Smooth muscle cell (in vitro differentiated cells): ENCODE results near the gene OSBPL2. TPM values are rescaled to one million over a fixed set of nuclear protein-coding genes. Genes with fewer than 3 reads are reported as not detected.

ENCODE experiments used
- DNase-seq: peaks from one replicate; lab custom pipeline; 2025; ENCODE audit not compliant: unreplicated experiment; lab: John Stamatoyannopoulos, UW
- H2AFZ ChIP-seq: fragments of 200-600 bp; sonication (generic); 2 replicates; pipeline ENCODE4 v1.6.0; 2016; ENCODE audit warnings: antibody characterized with exemption, low read depth, mild to moderate bottlenecking
- H3F3A ChIP-seq: fragments of 200-600 bp; sonication (generic); 2 replicates; pipeline ENCODE4 v1.6.0; 2017; ENCODE audit warnings: antibody characterized with exemption, low read depth
- H3K27ac ChIP-seq: fragments of 200-600 bp; sonication (generic); 2 replicates; pipeline ENCODE4 v1.5.1; 2016; ENCODE audit warnings: low read depth, mild to moderate bottlenecking
- H3K27me3 ChIP-seq: fragments of 200-600 bp; sonication (generic); 2 replicates; pipeline ENCODE4 v1.6.1; 2016; ENCODE audit warnings: low read depth, mild to moderate bottlenecking
- H3K36me3 ChIP-seq: fragments of 200-600 bp; sonication (generic); 2 replicates; pipeline ENCODE4 v1.5.1; 2016; ENCODE audit warnings: low read depth
- H3K4me1 ChIP-seq: fragments of 200-600 bp; sonication (generic); 2 replicates; pipeline ENCODE4 v1.5.1; 2016; ENCODE audit warnings: low read depth
- H3K4me2 ChIP-seq: fragments of 200-600 bp; sonication (generic); 2 replicates; pipeline ENCODE4 v1.6.0; 2016; ENCODE audit warnings: mild to moderate bottlenecking
- H3K4me3 ChIP-seq: fragments of 200-600 bp; sonication (generic); 2 replicates; pipeline ENCODE4 v1.5.1; 2016; ENCODE audit warnings: mild to moderate bottlenecking
- H3K79me2 ChIP-seq: fragments of 200-600 bp; sonication (generic); 2 replicates; pipeline ENCODE4 v1.6.0; 2016; ENCODE audit warnings: low read depth, mild to moderate bottlenecking
- H3K9ac ChIP-seq: fragments of 200-600 bp; sonication (generic); 2 replicates; pipeline ENCODE4 v1.6.0; 2016; ENCODE audit warnings: low read depth
- H3K9me3 ChIP-seq: fragments of 200-600 bp; sonication (generic); replicated peaks from 2 replicates; pipeline ENCODE4 v1.5.1; 2016; ENCODE audit warnings: low read depth
- H4K20me1 ChIP-seq: fragments of 200-600 bp; sonication (generic); 2 replicates; pipeline ENCODE4 v1.6.0; 2016; ENCODE audit warnings: low read depth
- CTCF ChIP-seq: fragments of 200-600 bp; sonication (generic); IDR thresholded peaks from 2 replicates; pipeline ENCODE4 v1.5.1; 2017; ENCODE audit warnings: borderline replicate concordance, mild to moderate bottlenecking, antibody characterized with exemption; ENCODE audit not compliant: insufficient read depth, poor library complexity, severe bottlenecking
- WGBS: methylation state at CpG from one replicate; pipeline ENCODE4 v1.1.7; 2016; ENCODE audit warnings: low lambda C conversion rate; 5-methylcytosine and 5-hydroxymethylcytosine counted together
- polyA plus RNA-seq: library from polyadenylated mRNA; unstranded; fragments of >200 nt; fragmentation: Nextera tagmentation; extraction: Ambion mirVana; gene quantifications from 2 replicates; pipeline ENCODE4 v1.2.1, GENCODE V29; 2016
- total RNA-seq: library from RNA; depleted of rRNA; stranded (reverse); fragments of >200 nt; gene quantifications from 2 replicates; pipeline ENCODE4 v1.2.3, GENCODE V29; 2014

The OSBPL2 gene
- total and polyA plus RNA-seq, 2 experiments from 2014 or later, result 34.3 to 37.0 TPM

- 96% methylated on average over 10 of the region's 10 CpGs for WGBS
- H4K20me1 ChIP-seq, result peaks cover 66% of the 10 kb centered on the region
- H3K4me3 ChIP-seq, result no peak overlapping the region
Observed at GRCh38 chr20:62262064-62262463, 23.7 kb downstream of the OSBPL2 start.

DNA sequence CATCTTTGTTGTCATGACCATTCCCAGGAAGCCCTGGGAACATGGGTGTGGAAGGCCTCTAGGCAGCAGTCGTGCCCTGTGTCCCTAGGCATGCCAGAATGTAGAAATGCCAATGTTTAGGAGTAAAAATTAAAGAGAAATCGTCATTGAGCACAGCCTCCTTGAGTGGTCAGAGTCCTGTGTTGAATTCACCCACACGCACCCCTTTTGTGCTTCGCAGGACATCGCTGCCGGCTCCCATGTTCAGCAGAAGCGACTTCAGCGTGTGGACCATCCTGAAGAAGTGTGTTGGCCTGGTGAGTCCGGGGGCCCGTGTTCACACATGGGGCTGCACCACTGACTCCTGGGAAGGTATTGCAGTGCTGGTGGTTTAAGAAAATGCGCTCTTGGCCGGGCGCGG lies 25.1 kb downstream of the OSBPL2 start:
- Histone ChIP-seq H2AFZ (no peak overlapping the region), H3K27ac (no peak overlapping the region), H3K9ac (no peak overlapping the region), H4K20me1 (peaks cover 65% of the 10 kb centered on the region), H3K4me2 (no peak overlapping the region), H3K4me3 (no peak overlapping the region), H3K27me3 (no peaks in the 10 kb centered on the region), H3K36me3 (peaks cover 14% of the 10 kb centered on the region), H3K79me2 (peaks cover 36% of the 10 kb centered on the region), H3F3A (no peaks in the 10 kb centered on the region), H3K4me1 (no peaks in the 10 kb centered on the region), H3K9me3 (peaks cover 3% of the 10 kb centered on the region)
- WGBS, result 96% methylated on average over 14 of the region's 14 CpGs
- DNase-seq, result no peak
- no peak for TF ChIP-seq CTCF

More at GRCh38 chr20:62262064-62262463, 23.7 kb downstream of the OSBPL2 start:
- H3K27me3 ChIP-seq, result no peaks in the 10 kb centered on the region
- no peak overlapping the region for H3K4me2 ChIP-seq
- no peaks in the 10 kb centered on the region for H3K4me1 ChIP-seq
- no peak overlapping the region for H3K27ac ChIP-seq
- no peak overlapping the region for H2AFZ ChIP-seq
- peaks cover 41% of the 10 kb centered on the region for H3K79me2 ChIP-seq
- peaks cover 5% of the 10 kb centered on the region for H3F3A ChIP-seq
- H3K36me3 ChIP-seq, result peaks cover 14% of the 10 kb centered on the region
- DNase-seq, result no peak
- H3K9me3 ChIP-seq, result peaks cover 3% of the 10 kb centered on the region
- no peak for TF ChIP-seq CTCF
- no peak overlapping the region for H3K9ac ChIP-seq

GRCh38 chr20:62265365-62265764 lies 27.0 kb downstream of the OSBPL2 start:
- Histone ChIP-seq H3K27me3 (no peaks in the 10 kb centered on the region), H3K9me3 (peaks cover 3% of the 10 kb centered on the region), H3K4me1 (no peaks in the 10 kb centered on the region), H3K27ac (no peak overlapping the region), H3K4me2 (no peak overlapping the region), H3K4me3 (no peak overlapping the region), H3K79me2 (peaks cover 26% of the 10 kb centered on the region), H4K20me1 (peaks cover 65% of the 10 kb centered on the region), H3K9ac (no peak overlapping the region), H3K36me3 (peaks cover 14% of the 10 kb centered on the region), H2AFZ (no peak overlapping the region), H3F3A (no peaks in the 10 kb centered on the region)
- no peak for TF ChIP-seq CTCF
- no peak for DNase-seq
- 96% methylated on average over 1 of the region's 1 CpG for WGBS

DNA sequence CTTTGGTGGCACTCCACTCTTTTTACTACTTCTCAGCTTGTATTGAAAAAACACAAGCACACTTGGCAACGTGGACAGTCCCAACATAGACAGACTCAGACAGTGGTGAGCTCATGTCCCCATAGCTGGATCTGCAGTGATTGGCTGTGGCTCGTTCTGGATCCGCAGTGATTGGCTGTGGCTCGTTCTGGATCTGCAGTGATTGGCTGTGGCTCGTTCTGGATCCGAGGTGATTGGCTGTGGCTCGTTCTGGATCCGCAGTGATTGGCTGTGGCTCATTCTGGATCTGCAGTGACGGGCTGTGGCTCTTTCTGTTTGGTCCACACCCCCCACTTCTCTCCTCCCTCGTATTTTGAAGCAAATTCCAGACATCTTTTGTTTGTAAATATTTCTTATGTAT lies 28.0 kb downstream of the OSBPL2 start:
- peak overlapping the region; percentile 65 for H3K27ac ChIP-seq
- H3K4me3 ChIP-seq, result no peak overlapping the region
- no peak overlapping the region for H3K9ac ChIP-seq
- peaks cover 3% of the 10 kb centered on the region for H3K9me3 ChIP-seq
- no peaks in the 10 kb centered on the region for H3K4me1 ChIP-seq
- DNase-seq, result no peak
- no peak overlapping the region for H3K4me2 ChIP-seq
- H3F3A ChIP-seq, result no peaks in the 10 kb centered on the region
- no peaks in the 10 kb centered on the region for H3K27me3 ChIP-seq
- H2AFZ ChIP-seq, result no peak overlapping the region
- TF ChIP-seq CTCF, result no peak
- peaks cover 62% of the 10 kb centered on the region for H4K20me1 ChIP-seq
- WGBS, result 95% methylated on average over 10 of the region's 10 CpGs
- peaks cover 23% of the 10 kb centered on the region for H3K79me2 ChIP-seq
- peaks cover 14% of the 10 kb centered on the region for H3K36me3 ChIP-seq
